Nephron progenitor cell (in vitro differentiated cells): ENCODE measurements around the gene ADAR.
"Not testable (repeated sequence)": the region's sequence is repeated elsewhere in the genome, so short reads cannot be mapped to it uniquely, and the experiment has no call there.

Source experiments
- DNase-seq: peaks from one replicate; pipeline ENCODE4 v3.0.0; 2021
- H3K27ac Mint-ChIP-seq: 2 replicates; pipeline ENCODE4 v1.8.0; 2021; ENCODE audit warnings: mild to moderate bottlenecking, moderate library complexity, mixed read lengths
- H3K27me3 Mint-ChIP-seq: 2 replicates; pipeline ENCODE4 v1.8.0; 2021; ENCODE audit warnings: mild to moderate bottlenecking, low read depth, mixed read lengths; ENCODE audit not compliant: poor library complexity
- H3K36me3 Mint-ChIP-seq: 2 replicates; pipeline ENCODE4 v1.8.0; 2021; ENCODE audit warnings: low read depth, mixed read lengths
- H3K4me1 Mint-ChIP-seq: 2 replicates; pipeline ENCODE4 v1.8.0; 2021; ENCODE audit warnings: mixed read lengths
- H3K4me3 Mint-ChIP-seq: 2 replicates; pipeline ENCODE4 v1.8.0; 2021; ENCODE audit warnings: mild to moderate bottlenecking, moderate library complexity, mixed read lengths
- H3K9me3 Mint-ChIP-seq: 2 replicates; pipeline ENCODE4 v1.8.0; 2021; ENCODE audit warnings: mild to moderate bottlenecking, moderate library complexity, mixed read lengths
- CTCF ChIP-seq: fragments of 200-600 bp; sonication (generic); IDR thresholded peaks from 2 replicates; pipeline ENCODE4 v1.5.0; 2021; ENCODE audit warnings: antibody characterized with exemption

Gene ADAR, protein sequence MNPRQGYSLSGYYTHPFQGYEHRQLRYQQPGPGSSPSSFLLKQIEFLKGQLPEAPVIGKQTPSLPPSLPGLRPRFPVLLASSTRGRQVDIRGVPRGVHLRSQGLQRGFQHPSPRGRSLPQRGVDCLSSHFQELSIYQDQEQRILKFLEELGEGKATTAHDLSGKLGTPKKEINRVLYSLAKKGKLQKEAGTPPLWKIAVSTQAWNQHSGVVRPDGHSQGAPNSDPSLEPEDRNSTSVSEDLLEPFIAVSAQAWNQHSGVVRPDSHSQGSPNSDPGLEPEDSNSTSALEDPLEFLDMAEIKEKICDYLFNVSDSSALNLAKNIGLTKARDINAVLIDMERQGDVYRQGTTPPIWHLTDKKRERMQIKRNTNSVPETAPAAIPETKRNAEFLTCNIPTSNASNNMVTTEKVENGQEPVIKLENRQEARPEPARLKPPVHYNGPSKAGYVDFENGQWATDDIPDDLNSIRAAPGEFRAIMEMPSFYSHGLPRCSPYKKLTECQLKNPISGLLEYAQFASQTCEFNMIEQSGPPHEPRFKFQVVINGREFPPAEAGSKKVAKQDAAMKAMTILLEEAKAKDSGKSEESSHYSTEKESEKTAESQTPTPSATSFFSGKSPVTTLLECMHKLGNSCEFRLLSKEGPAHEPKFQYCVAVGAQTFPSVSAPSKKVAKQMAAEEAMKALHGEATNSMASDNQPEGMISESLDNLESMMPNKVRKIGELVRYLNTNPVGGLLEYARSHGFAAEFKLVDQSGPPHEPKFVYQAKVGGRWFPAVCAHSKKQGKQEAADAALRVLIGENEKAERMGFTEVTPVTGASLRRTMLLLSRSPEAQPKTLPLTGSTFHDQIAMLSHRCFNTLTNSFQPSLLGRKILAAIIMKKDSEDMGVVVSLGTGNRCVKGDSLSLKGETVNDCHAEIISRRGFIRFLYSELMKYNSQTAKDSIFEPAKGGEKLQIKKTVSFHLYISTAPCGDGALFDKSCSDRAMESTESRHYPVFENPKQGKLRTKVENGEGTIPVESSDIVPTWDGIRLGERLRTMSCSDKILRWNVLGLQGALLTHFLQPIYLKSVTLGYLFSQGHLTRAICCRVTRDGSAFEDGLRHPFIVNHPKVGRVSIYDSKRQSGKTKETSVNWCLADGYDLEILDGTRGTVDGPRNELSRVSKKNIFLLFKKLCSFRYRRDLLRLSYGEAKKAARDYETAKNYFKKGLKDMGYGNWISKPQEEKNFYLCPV

DNA sequence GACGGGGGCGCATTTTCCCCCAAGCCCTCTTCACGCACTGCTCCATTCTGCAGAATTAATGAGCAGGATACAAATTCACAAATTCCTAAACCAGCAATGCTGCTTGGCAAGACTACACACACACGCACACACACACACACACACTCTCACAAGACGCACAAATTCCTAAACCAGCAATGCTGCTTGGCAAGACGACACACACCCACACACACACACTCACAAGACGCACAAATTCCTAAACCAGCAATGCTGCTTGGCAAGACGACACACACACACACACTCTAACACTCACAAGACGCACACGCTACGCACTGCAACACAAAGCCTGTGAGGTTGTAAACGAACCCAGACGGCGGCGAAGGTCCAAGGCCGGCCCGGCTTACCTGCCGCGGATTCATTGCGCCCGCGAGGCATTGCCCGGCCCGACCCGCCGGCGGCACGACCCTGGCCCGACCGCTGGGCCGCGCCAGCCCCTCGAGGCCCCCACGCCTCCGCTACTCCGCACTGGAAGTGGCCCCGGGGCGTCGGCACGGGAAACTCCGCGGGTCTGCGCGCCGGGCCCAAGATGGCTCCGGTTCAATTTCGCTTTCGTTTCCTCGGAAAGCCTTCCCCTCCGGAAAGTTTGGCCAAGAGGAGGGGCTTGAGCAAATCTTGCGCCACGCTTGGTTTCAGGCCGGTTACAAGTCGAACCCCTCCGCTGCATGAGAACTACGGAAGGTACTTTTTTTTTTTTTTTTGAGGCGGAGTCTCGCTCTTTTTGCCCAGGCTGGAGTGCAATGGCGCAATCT, at the start of gene ADAR:
ADAR (minus strand) TSS at position 578 of the 788 bp plus-strand sequence; CDS start at position 398, 180 bp downstream.
- peaks cover 18% of the 10 kb centered on the region for H3K36me3 Mint-ChIP-seq
- peak; percentile 75 for DNase-seq
- no peaks in the 10 kb centered on the region for H3K9me3 Mint-ChIP-seq
- peaks cover 72% of the 10 kb centered on the region for H3K4me1 Mint-ChIP-seq
- no peak for TF ChIP-seq CTCF
- H3K27me3 Mint-ChIP-seq: no peaks in the 10 kb centered on the region
- H3K27ac Mint-ChIP-seq: peak within 1 kb of the TSS; percentile 97
- H3K4me3 Mint-ChIP-seq: peak within 1 kb of the TSS; percentile 93

DNA sequence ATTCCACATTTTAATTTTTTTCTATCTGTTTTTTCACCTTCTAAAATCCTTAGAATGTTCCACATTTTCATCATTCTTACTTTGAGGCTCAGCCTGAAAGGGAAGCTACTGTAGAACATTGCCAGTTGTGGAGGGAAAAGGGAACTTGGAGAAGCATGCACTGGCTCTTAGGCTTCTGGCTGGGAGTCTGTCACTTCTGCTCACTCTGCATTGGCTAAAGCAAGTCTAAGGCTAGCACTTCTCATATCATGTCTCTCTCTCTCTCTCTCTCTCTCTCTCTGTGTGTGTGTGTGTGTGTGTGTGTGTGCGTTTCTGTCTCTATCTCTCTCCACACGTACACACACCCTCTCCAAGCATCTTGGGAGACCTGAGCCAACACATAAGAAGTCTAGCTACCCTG, 49.6 kb upstream of the ADAR start:
- H3K4me1 Mint-ChIP-seq: no peaks in the 10 kb centered on the region
- no peak for TF ChIP-seq CTCF
- H3K27me3 Mint-ChIP-seq: peaks cover 39% of the 10 kb centered on the region
- H3K27ac Mint-ChIP-seq: no peak overlapping the region
- H3K36me3 Mint-ChIP-seq: no peaks in the 10 kb centered on the region
- peaks cover 4% of the 10 kb centered on the region for H3K9me3 Mint-ChIP-seq
- H3K4me3 Mint-ChIP-seq: no peak overlapping the region
- DNase-seq: no peak

DNA sequence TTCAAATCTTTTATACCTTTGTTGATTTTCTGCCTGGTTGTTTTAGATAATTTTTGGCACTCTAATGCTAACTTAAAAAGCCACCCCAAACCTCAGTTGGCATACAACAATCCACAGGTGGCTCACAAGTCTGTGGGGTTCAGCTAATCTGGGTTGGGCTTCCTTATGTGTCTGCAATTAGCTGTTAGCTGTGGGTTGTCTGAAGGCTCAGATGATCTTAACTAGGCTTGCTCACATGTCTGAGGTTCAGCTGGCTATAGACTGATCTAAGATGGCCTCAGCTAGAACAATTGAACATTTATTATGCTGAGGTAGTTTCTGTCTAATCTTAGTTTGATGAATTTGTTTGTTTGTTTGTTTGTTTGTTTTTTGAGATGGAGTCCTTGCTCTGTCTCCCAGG, 44.9 kb upstream of the ADAR start:
- DNase-seq: no peak
- no peaks in the 10 kb centered on the region for H3K36me3 Mint-ChIP-seq
- no peak overlapping the region for H3K27ac Mint-ChIP-seq
- H3K27me3 Mint-ChIP-seq: peaks cover 31% of the 10 kb centered on the region
- no peak overlapping the region for H3K4me3 Mint-ChIP-seq
- peaks cover 4% of the 10 kb centered on the region for H3K9me3 Mint-ChIP-seq
- no peaks in the 10 kb centered on the region for H3K4me1 Mint-ChIP-seq
- TF ChIP-seq CTCF: no peak

DNA sequence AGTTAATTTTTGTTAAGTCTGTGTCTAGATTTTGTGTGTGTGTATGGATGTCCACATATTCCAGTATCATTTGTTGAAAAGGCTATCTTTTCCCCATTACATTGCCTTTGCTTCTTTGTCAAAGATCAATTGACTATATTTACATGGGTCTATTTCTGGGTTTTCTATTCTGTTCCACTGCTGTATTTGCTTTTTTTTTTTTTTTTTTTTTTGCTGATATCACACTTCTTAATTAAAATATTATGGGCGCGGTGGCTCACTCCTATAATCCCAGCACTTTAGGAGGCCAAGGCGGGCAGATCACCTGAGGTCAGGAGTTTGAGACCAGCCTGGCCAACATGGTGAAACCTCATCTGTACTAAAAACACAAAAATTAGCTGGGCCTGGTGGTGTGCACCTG, 36.7 kb upstream of the ADAR start:
- not testable (repeated sequence) for H3K36me3 Mint-ChIP-seq, H3K4me1 Mint-ChIP-seq
- H3K9me3 Mint-ChIP-seq: peaks cover 15% of the 10 kb centered on the region

DNA sequence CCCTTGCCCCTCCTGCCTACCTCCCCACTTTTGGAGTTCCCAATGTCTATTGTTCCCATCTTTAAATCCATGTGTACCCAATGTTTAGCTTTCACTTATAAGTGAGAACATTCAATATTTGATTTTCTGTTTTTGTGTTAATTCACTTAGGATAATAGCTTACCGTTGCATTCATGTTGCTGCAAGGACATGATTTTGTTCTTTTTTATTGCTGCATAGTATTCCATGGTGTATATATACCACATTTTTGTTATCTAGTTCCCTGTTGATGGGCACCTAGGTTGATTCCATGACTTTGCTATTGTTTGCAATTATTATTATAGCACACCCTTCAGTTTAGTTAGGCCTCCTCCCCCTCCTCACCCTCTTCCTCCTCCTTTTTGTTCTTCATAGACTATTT, 33.5 kb upstream of the ADAR start:
- no peak for TF ChIP-seq CTCF
- H3K27me3 Mint-ChIP-seq: peaks cover 6% of the 10 kb centered on the region
- no peaks in the 10 kb centered on the region for H3K4me1 Mint-ChIP-seq
- H3K9me3 Mint-ChIP-seq: peaks cover 40% of the 10 kb centered on the region
- DNase-seq: no peak
- no peak overlapping the region for H3K4me3 Mint-ChIP-seq
- H3K27ac Mint-ChIP-seq: no peak overlapping the region
- H3K36me3 Mint-ChIP-seq: no peaks in the 10 kb centered on the region

More for the DNA sequence above, 36.7 kb upstream of the ADAR start:
- DNase-seq, H3K27me3 Mint-ChIP-seq, H3K4me3 Mint-ChIP-seq, H3K27ac Mint-ChIP-seq: not testable (repeated sequence)
